Nephron (organoid): Measurements from ENCODE around the gene SLC8A2.
A peak's percentile ranks its signal among the peaks of the same experiment; 100 is the strongest.

Experiments
- H3K27ac Mint-ChIP-seq, 3 experiments: 2 replicates each; pipeline ENCODE4 v1.8.0; 2020; ENCODE audit warnings: mixed read lengths in 3 of 3, mild to moderate bottlenecking in 2 of 3, moderate library complexity in 1 of 3
- H3K27me3 Mint-ChIP-seq: 2 replicates; pipeline ENCODE4 v1.8.0; 2021; ENCODE audit warnings: low read depth, mild to moderate bottlenecking, moderate library complexity, mixed read lengths
- H3K36me3 Mint-ChIP-seq: 2 replicates; pipeline ENCODE4 v1.8.0; 2020; ENCODE audit warnings: low read depth, mixed read lengths
- H3K4me1 Mint-ChIP-seq: 2 replicates; pipeline ENCODE4 v1.8.0; 2020; ENCODE audit warnings: mixed read lengths
- H3K4me3 Mint-ChIP-seq, 3 experiments: 2 replicates each; pipeline ENCODE4 v1.8.0; 2020; ENCODE audit warnings: mild to moderate bottlenecking in 3 of 3, mixed read lengths in 3 of 3, moderate library complexity in 2 of 3
- H3K9me3 Mint-ChIP-seq: 2 replicates; pipeline ENCODE4 v1.8.0; 2020; ENCODE audit warnings: mixed read lengths
- CTCF ChIP-seq, 3 experiments: fragments of 200-600 bp; sonication (generic); IDR thresholded peaks; one replicate each; pipeline ENCODE4 v1.5.0; 2021; ENCODE audit warnings: antibody characterized with exemption in 3 of 3; ENCODE audit not compliant: unreplicated experiment in 3 of 3

SLC8A2 gene

GRCh38 chr19:47438793-47439220, 32.9 kb downstream of the SLC8A2 start:
- H3K27ac Mint-ChIP-seq = no peak overlapping the region
- H3K4me3 Mint-ChIP-seq = no peak overlapping the region
- no peak for TF ChIP-seq CTCF (IDR thresholded peaks at IDR 0.05; ENCODE audit: unreplicated experiment in 3 of 3)
- H3K4me1 Mint-ChIP-seq = no peaks in the 10 kb centered on the region
- no peaks in the 10 kb centered on the region for H3K36me3 Mint-ChIP-seq
- peaks cover 66% of the 10 kb centered on the region for H3K27me3 Mint-ChIP-seq
- H3K9me3 Mint-ChIP-seq = no peaks in the 10 kb centered on the region

- Mint-ChIP-seq H3K4me3 (no peak overlapping the region), H3K27ac (no peak overlapping the region), H3K9me3 (no peaks in the 10 kb centered on the region), H3K27me3 (peaks cover 66% of the 10 kb centered on the region), H3K36me3 (no peaks in the 10 kb centered on the region), H3K4me1 (no peaks in the 10 kb centered on the region)
- TF ChIP-seq CTCF (IDR thresholded peaks at IDR 0.05; ENCODE audit: unreplicated experiment in 3 of 3) = no peak
Observed at GRCh38 chr19:47437500-47437899, 34.2 kb downstream of the SLC8A2 start.

DNA sequence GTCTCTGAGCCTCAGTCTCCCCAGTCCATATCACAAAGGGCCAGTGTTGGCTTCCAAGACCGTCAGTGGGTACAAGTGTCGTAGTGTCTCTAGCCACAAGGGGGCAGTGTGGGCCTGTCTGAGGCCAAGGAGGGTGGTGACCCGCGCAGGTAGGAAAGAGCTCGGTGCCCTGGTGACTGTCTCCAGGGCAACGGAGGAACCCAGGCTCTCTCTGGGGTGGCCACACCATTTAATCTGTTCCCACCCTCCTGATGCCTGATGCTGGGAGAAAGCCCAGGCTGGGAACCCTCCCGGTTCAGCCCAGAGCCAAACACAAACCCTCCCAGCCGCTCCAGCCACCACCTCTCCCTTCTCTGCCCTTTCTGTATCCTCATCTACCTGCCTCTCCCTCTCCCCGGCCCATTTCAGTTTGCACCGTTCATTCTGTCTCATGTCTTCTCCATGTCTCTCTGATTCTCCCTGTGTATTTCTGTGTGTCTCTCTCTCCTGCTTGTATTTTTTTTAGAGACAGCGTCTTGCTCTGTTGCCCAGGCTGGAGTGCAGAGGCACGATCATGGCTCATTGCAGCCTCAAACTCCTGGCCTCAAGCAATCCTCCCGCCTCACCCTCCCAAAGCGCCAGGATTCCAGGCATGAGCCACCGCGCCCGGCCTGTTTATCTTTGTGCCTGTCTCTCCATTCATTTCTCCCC, 34.8 kb downstream of the SLC8A2 start:
- TF ChIP-seq CTCF (IDR thresholded peaks at IDR 0.05; ENCODE audit: unreplicated experiment in 3 of 3) = peak; percentile 71 to 90 (median 87)
- Mint-ChIP-seq H3K4me1 (no peaks in the 10 kb centered on the region), H3K4me3 (no peak overlapping the region), H3K36me3 (no peaks in the 10 kb centered on the region), H3K9me3 (no peaks in the 10 kb centered on the region), H3K27ac (no peak overlapping the region), H3K27me3 (peaks cover 66% of the 10 kb centered on the region)

GRCh38 chr19:47435883-47436417, 35.7 kb downstream of the SLC8A2 start:
- Mint-ChIP-seq H3K36me3 (no peaks in the 10 kb centered on the region), H3K27me3 (peaks cover 68% of the 10 kb centered on the region), H3K4me3 (no peak overlapping the region), H3K9me3 (no peaks in the 10 kb centered on the region), H3K4me1 (no peaks in the 10 kb centered on the region), H3K27ac (no peak overlapping the region)
- TF ChIP-seq CTCF (IDR thresholded peaks at IDR 0.05; ENCODE audit: unreplicated experiment in 3 of 3) = no peak

- Mint-ChIP-seq H3K27ac (no peak overlapping the region), H3K4me3 (no peak overlapping the region), H3K36me3 (no peaks in the 10 kb centered on the region), H3K4me1 (no peaks in the 10 kb centered on the region), H3K9me3 (no peaks in the 10 kb centered on the region), H3K27me3 (peaks cover 70% of the 10 kb centered on the region)
- TF ChIP-seq CTCF (IDR thresholded peaks at IDR 0.05; ENCODE audit: unreplicated experiment in 3 of 3) = no peak
Observed at GRCh38 chr19:47435196-47435595, 36.5 kb downstream of the SLC8A2 start.

DNA sequence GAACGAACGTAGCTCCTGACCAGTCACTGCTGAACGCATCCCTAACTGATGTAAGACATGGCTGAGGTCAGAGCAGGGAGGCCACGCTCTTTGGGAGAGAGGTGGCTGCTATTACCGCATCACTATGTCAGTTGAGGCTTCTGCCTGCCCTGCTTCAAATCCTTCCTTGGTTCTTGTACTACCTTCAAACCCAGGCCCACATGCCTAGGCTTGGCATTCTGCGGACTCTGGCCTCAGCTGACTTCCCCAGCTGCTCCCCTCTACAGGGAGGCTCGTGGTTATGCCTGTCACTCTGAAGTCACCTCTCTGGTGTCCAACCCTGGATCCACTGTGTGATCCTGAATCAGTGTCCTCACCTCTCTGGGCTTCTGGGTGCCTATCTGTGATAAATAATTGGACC, 37.6 kb downstream of the SLC8A2 start:
- H3K27me3 Mint-ChIP-seq = peaks cover 69% of the 10 kb centered on the region
- no peaks in the 10 kb centered on the region for H3K4me1 Mint-ChIP-seq
- H3K4me3 Mint-ChIP-seq = no peak overlapping the region
- no peak overlapping the region for H3K27ac Mint-ChIP-seq
- H3K36me3 Mint-ChIP-seq = no peaks in the 10 kb centered on the region
- no peak for TF ChIP-seq CTCF (IDR thresholded peaks at IDR 0.05; ENCODE audit: unreplicated experiment in 3 of 3)
- H3K9me3 Mint-ChIP-seq = no peaks in the 10 kb centered on the region
